Measurements from ENCODE around the gene RNF157.
"Not testable (repeated sequence)": the region's sequence is repeated elsewhere in the genome, so short reads cannot be mapped to it uniquely, and the experiment has no call there.

RNF157 gene

GRCh38 chr17:76189741-76190140, 50.6 kb downstream of the RNF157 start:
- DNase-seq (ENCODE audit: low spot score), result no peak

- no peak for DNase-seq (ENCODE audit: low spot score)
These were observed 51.0 kb downstream of the RNF157 start for GRCh38 chr17:76189247-76189646.

GRCh38 chr17:76188213-76189016, 51.9 kb downstream of the RNF157 start:
- DNase-seq (ENCODE audit: low spot score), result no peak

- DNase-seq (ENCODE audit: low spot score), result not testable (repeated sequence)
These were observed 53.5 kb downstream of the RNF157 start for GRCh38 chr17:76186774-76187173.

- no peak for DNase-seq (ENCODE audit: low spot score)
These were observed 56.0 kb downstream of the RNF157 start for GRCh38 chr17:76184290-76184689.

GRCh38 chr17:76182016-76182764, 58.1 kb downstream of the RNF157 start:
- DNase-seq (ENCODE audit: low spot score), result peak; percentile 96

- DNase-seq (ENCODE audit: low spot score), result no peak
These were observed 60.5 kb downstream of the RNF157 start for GRCh38 chr17:76179496-76180467.

GRCh38 chr17:76178124-76178523, 62.2 kb downstream of the RNF157 start:
- no peak for DNase-seq (ENCODE audit: low spot score)

GRCh38 chr17:76176701-76177574, 63.4 kb downstream of the RNF157 start:
- no peak for DNase-seq (ENCODE audit: low spot score)

GRCh38 chr17:76174037-76174436, 66.3 kb downstream of the RNF157 start:
- no peak for DNase-seq (ENCODE audit: low spot score)

GRCh38 chr17:76173474-76173873, 66.8 kb downstream of the RNF157 start:
- no peak for DNase-seq (ENCODE audit: low spot score)

- DNase-seq (ENCODE audit: low spot score), result no peak
These were observed 68.6 kb downstream of the RNF157 start for GRCh38 chr17:76171706-76172105.

GRCh38 chr17:76170114-76170513, 70.2 kb downstream of the RNF157 start:
- DNase-seq (ENCODE audit: low spot score), result no peak

GRCh38 chr17:76166906-76167305, 73.4 kb downstream of the RNF157 start:
- DNase-seq (ENCODE audit: low spot score), result no peak

GRCh38 chr17:76166168-76166567, 74.1 kb downstream of the RNF157 start:
- DNase-seq (ENCODE audit: low spot score), result no peak

GRCh38 chr17:76164331-76164730, 76.0 kb downstream of the RNF157 start:
- DNase-seq (ENCODE audit: low spot score), result no peak

- DNase-seq (ENCODE audit: low spot score), result no peak
These were observed 76.4 kb downstream of the RNF157 start for GRCh38 chr17:76163919-76164318.

GRCh38 chr17:76161619-76162266, 78.5 kb downstream of the RNF157 start:
- no peak for DNase-seq (ENCODE audit: low spot score)

GRCh38 chr17:76160896-76161528, 79.3 kb downstream of the RNF157 start:
- no peak for DNase-seq (ENCODE audit: low spot score)

- DNase-seq (ENCODE audit: low spot score), result peak; percentile 39
These were observed 81.1 kb downstream of the RNF157 start for GRCh38 chr17:76159157-76159556.
